ENCODE results near the gene CFAP65. TPM values are rescaled to one million over a fixed set of nuclear protein-coding genes. Genes with fewer than 3 reads are reported as not detected.

The CFAP65 gene
- total RNA-seq, 3 donors from 2014 or later (not counting 1 experiment from before 2014, with no cell fraction given), result not detected

- DNase-seq, result no peak
- Mint-ChIP-seq H3K4me3 (no peak overlapping the region), H3K36me3 (no peaks in the 10 kb centered on the region), H3K9me3 (no peaks in the 10 kb centered on the region), H3K27ac (no peak overlapping the region), H3K4me1 (peaks cover 0 to 9% of the 10 kb centered on the region in 2 donors), H3K27me3 (ENCODE audit: low read depth in 2 of 2) (peaks cover 50 to 52% of the 10 kb centered on the region in 2 donors)
- no peak for TF ChIP-seq CTCF (IDR thresholded peaks at IDR 0.05)
- Histone ChIP-seq H3K4me1 (ENCODE audit: control insufficient read depth, insufficient read depth, low read length) (peaks cover 28% of the 10 kb centered on the region), H3K4me3 (ENCODE audit: low read length) (no peak overlapping the region), H3K27me3 (ENCODE audit: control insufficient read depth, insufficient read depth, low read length) (peaks cover 53% of the 10 kb centered on the region), H3K36me3 (ENCODE audit: control insufficient read depth, insufficient read depth, low read length) (no peaks in the 10 kb centered on the region), H3K27ac (ENCODE audit: low read length) (no peak overlapping the region), H3K9me3 (ENCODE audit: control insufficient read depth, insufficient read depth, low read length) (no peaks in the 10 kb centered on the region)
- intact Hi-C loops (cut with micrococcal nuclease), result no loop called here
- WGBS (ENCODE audit: insufficient coverage), result 55% methylated on average over 8 of the region's 10 CpGs
- no peak for ATAC-seq
Observed at GRCh38 chr2:218999021-218999880, 42.1 kb downstream of the CFAP65 start.

GRCh38 chr2:218998414-218999002, 42.8 kb downstream of the CFAP65 start:
- intact Hi-C loops (cut with micrococcal nuclease), result no loop called here
- no peaks in the 10 kb centered on the region for H3K36me3 ChIP-seq (ENCODE audit: control insufficient read depth, insufficient read depth, low read length)

DNA sequence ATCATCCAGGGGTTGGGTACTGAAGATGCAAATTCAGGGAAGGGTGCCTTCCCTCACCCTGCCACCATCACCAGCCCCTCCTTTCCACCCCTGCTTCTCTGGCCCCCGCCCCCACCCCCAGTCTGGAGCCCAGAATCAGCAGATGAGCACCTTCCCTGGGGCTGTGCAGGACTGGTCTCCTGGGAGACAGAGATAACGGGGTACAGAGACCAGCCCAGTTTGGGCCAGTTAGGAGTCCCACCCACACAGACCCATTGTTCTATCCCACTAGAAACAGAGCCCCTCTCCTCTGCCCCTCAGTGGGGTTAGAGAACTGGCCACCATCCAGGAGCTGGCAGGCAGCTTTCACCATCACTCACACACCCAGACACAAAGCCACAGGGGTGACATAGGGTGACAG, 43.6 kb downstream of the CFAP65 start:
- no peak for TF ChIP-seq CTCF (IDR thresholded peaks at IDR 0.05)
- Mint-ChIP-seq H3K4me1 (peaks cover 0 to 8% of the 10 kb centered on the region in 2 donors), H3K9me3 (no peaks in the 10 kb centered on the region), H3K36me3 (no peaks in the 10 kb centered on the region), H3K27me3 (ENCODE audit: low read depth in 2 of 2) (peaks cover 44% of the 10 kb centered on the region in 2 donors), H3K27ac (no peak overlapping the region), H3K4me3 (no peak overlapping the region)
- no peaks in the 10 kb centered on the region for H3K36me3 ChIP-seq (ENCODE audit: control insufficient read depth, insufficient read depth, low read length)
- H3K27me3 ChIP-seq (ENCODE audit: control insufficient read depth, insufficient read depth, low read length), result peaks cover 49% of the 10 kb centered on the region
- H3K27ac ChIP-seq (ENCODE audit: low read length), result no peak overlapping the region
- WGBS (ENCODE audit: insufficient coverage), result 38% methylated on average over 2 of the region's 2 CpGs
- peaks cover 20% of the 10 kb centered on the region for H3K4me1 ChIP-seq (ENCODE audit: control insufficient read depth, insufficient read depth, low read length)
- no peak overlapping the region for H3K4me3 ChIP-seq (ENCODE audit: low read length)
- no peaks in the 10 kb centered on the region for H3K9me3 ChIP-seq (ENCODE audit: control insufficient read depth, insufficient read depth, low read length)
- DNase-seq (no peak), ATAC-seq (no peak)
- intact Hi-C loops (cut with micrococcal nuclease), result no loop called here

More at GRCh38 chr2:218998414-218999002, 42.8 kb downstream of the CFAP65 start:
- no peak for DNase-seq
- no peak overlapping the region for H3K27ac Mint-ChIP-seq
- H3K36me3 Mint-ChIP-seq, result no peaks in the 10 kb centered on the region
- H3K4me1 Mint-ChIP-seq, result peaks cover 0 to 9% of the 10 kb centered on the region in 2 donors
- H3K27me3 Mint-ChIP-seq (ENCODE audit: low read depth in 2 of 2), result peaks cover 48 to 49% of the 10 kb centered on the region in 2 donors
- ATAC-seq, result no peak
- no peak for TF ChIP-seq CTCF (IDR thresholded peaks at IDR 0.05)
- 42% methylated on average over 9 of the region's 12 CpGs for WGBS (ENCODE audit: insufficient coverage)
- H3K9me3 Mint-ChIP-seq, result no peaks in the 10 kb centered on the region
- Histone ChIP-seq H3K4me3 (ENCODE audit: low read length) (no peak overlapping the region), H3K4me1 (ENCODE audit: control insufficient read depth, insufficient read depth, low read length) (peaks cover 28% of the 10 kb centered on the region), H3K9me3 (ENCODE audit: control insufficient read depth, insufficient read depth, low read length) (no peaks in the 10 kb centered on the region), H3K27me3 (ENCODE audit: control insufficient read depth, insufficient read depth, low read length) (peaks cover 51% of the 10 kb centered on the region), H3K27ac (ENCODE audit: low read length) (no peak overlapping the region)
- no peak overlapping the region for H3K4me3 Mint-ChIP-seq
